ENCODE data around the gene NDUFAF3. TPM values are rescaled to one million over a fixed set of nuclear protein-coding genes. Genes with fewer than 3 reads are reported as not detected.
A peak's percentile ranks its signal among the peaks of the same experiment; 100 is the strongest.

Gene NDUFAF3
- total RNA-seq, 4 donors from 2014 or later, result 50.8 to 88.1 (median 54.1) TPM

DNA sequence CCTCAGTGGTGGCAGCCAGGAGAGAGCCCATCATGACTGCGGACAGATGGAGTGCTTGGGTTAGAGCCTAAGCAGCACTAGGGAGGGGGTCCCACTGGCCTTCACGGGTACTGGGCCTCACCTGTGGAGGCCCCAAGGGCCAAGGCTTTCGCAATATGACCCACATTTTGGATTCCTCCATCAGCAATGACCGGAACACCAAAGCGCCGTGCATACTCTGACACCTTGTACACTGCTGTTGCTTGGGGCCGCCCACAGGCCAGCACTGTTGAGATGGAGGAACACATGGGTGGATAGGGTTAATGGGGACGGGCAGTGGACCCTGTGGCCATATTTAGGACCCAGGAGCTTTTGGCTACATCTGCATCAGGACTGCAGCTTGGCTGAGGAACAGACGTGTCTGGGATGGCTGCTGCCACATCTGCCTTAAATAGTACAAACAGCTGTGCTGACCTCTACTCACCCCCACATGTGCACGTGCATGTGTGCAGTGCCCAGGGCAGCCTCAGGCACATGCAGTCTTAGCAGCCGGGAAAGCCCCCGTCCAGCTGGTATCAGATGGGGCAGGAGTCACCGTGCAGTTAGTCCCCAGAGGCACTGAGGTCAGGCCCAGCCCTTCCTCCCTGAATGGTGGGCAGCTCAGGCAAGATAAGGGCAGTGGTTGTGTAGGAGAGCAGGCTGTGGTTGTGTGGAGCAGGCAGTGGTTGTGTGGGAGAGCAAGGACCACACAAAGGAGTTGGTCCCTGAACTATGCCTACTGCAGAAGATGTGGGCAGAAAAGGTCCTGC lies 3.3 kb downstream of the NDUFAF3 start:
- WGBS, 2 donors, result 34% methylated on average over 5 of the region's 13 CpGs; no CpG with 5 or more reads in 1 of the 2 donors
- Histone ChIP-seq H3K27ac (peak overlapping the region in 1 of 4 donors; percentile 13), H3K9me3 (no peaks in the 10 kb centered on the region), H3K4me1 (peaks cover 26 to 83% (median 32%) of the 10 kb centered on the region in 3 donors), H3K4me3 (no peak overlapping the region), H3K36me3 (peaks cover 28 to 59% (median 32%) of the 10 kb centered on the region in 3 donors), H3K27me3 (no peaks in the 10 kb centered on the region)
- no peak for DNase-seq
- no peak for TF ChIP-seq POLR2A (IDR thresholded peaks at IDR 0.05)
- TF ChIP-seq, protein P1, sequence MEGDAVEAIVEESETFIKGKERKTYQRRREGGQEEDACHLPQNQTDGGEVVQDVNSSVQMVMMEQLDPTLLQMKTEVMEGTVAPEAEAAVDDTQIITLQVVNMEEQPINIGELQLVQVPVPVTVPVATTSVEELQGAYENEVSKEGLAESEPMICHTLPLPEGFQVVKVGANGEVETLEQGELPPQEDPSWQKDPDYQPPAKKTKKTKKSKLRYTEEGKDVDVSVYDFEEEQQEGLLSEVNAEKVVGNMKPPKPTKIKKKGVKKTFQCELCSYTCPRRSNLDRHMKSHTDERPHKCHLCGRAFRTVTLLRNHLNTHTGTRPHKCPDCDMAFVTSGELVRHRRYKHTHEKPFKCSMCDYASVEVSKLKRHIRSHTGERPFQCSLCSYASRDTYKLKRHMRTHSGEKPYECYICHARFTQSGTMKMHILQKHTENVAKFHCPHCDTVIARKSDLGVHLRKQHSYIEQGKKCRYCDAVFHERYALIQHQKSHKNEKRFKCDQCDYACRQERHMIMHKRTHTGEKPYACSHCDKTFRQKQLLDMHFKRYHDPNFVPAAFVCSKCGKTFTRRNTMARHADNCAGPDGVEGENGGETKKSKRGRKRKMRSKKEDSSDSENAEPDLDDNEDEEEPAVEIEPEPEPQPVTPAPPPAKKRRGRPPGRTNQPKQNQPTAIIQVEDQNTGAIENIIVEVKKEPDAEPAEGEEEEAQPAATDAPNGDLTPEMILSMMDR (IDR thresholded peaks at IDR 0.05), result no peak
- intact Hi-C loops (cut with DNase I), result loop anchor here (10.0 kb wide), 1 partner anchor 70 kb away; the partner anchor contains the start of gene QRICH1

DNA sequence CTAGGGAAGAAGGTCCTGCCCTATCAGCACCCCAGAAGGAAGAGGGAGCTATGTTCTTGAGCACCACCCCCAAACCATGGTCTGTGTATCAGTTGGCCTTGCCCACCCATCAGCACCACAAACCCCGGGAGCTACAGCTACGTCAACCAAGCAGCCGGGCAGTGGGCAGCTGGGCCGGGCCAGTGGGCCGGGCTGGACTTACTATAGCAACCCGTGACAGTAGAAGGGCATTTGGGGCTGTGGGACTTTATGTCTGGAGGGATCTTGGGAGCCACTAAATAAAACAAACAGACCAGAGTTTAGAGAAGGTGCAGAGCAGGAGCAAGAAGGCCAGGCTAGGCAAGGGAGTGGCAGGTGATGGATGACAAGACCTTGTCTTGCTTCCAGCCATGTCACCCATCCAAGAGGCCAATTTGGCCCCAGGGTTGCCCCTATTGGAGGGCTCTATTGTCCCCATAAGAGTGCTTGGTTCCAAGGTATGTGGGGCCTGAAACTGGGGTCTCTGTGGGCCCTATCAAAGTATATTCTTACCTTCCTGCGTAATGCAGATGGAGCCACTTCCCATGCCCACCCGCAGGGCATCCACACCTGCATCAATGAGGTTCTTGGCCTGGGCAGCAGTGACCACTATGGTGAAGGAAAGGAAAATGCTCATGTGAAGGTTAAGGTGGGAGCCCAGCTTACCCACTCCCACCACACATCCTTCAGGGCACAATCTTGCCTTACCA lies 4.0 kb downstream of the NDUFAF3 start:
- Histone ChIP-seq H3K27me3 (no peaks in the 10 kb centered on the region), H3K9me3 (no peaks in the 10 kb centered on the region), H3K4me3 (no peak overlapping the region), H3K36me3 (peaks cover 28 to 67% (median 36%) of the 10 kb centered on the region in 3 donors), H3K27ac (peak overlapping the region in 1 of 4 donors; percentile 13), H3K4me1 (peaks cover 24 to 76% (median 28%) of the 10 kb centered on the region in 3 donors)
- DNase-seq, result no peak
- intact Hi-C loops (cut with DNase I), result loop anchor here (10.0 kb wide), 1 partner anchor 69 kb away; the partner anchor contains the start of gene QRICH1
- no peak for TF ChIP-seq POLR2A (IDR thresholded peaks at IDR 0.05)
- TF ChIP-seq, protein P1 (IDR thresholded peaks at IDR 0.05), result no peak
- 70% methylated on average over 3 to 4 of the region's 8 CpGs for WGBS, 2 donors

DNA sequence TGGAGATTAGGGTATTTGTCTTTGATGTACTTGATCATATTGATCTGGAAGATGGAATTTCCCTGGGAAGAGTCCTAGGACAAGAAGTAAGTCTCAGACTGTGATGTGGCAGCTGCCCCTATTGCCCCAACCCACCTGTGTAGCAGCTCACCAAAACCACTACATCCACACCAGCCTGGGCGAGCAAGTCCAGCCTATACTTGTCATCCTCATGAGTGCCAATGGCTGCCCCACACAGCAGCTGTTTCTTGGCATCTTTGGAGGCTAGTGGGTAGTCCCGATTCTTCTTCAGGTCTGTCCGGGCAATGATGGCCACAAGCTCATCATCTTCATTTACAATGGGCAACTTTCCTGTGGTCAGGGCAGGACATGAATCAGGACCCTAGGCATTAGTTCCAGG lies 4.6 kb downstream of the NDUFAF3 start:
- Histone ChIP-seq H3K27me3 (no peaks in the 10 kb centered on the region), H3K36me3 (peaks cover 28 to 73% (median 41%) of the 10 kb centered on the region in 3 donors), H3K9me3 (no peaks in the 10 kb centered on the region), H3K27ac (no peak overlapping the region), H3K4me3 (no peak overlapping the region), H3K4me1 (peaks cover 24 to 76% (median 28%) of the 10 kb centered on the region in 3 donors)
- no peak for TF ChIP-seq POLR2A (IDR thresholded peaks at IDR 0.05)
- TF ChIP-seq, protein P1 (IDR thresholded peaks at IDR 0.05), result no peak
- DNase-seq, result no peak
- intact Hi-C loops (cut with DNase I), result loop anchor here (10.0 kb wide), 1 partner anchor 68 kb away; the partner anchor contains the start of gene QRICH1
- WGBS, 2 donors, result 67 to 96% methylated on average over 3 of the region's 3 CpGs

DNA sequence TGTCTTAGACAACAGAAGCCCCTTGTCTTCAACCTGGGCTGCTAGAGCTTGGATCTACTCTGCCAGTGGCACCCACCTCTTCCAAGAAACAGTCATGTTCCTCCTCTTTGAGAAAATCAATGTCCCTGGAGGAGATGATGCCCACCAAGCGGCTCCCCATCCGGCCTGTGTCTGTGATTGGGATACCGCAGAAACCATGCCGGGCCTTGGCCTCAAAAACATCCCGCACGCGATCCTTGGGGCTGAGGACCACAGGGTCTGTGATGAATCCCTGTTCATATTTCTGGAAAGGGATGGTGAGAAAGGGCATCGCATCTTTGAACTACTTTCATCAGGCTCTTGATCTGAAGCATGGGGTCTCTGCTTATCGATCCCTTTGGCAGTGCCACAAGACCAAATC lies 5.7 kb downstream of the NDUFAF3 start:
- Histone ChIP-seq H3K4me1 (peaks cover 21 to 71% (median 26%) of the 10 kb centered on the region in 3 donors), H3K27ac (peak overlapping the region in 3 of 4 donors; percentile 12 to 98 (median 94)), H3K27me3 (no peaks in the 10 kb centered on the region), H3K9me3 (no peaks in the 10 kb centered on the region), H3K36me3 (peaks cover 30 to 84% (median 45%) of the 10 kb centered on the region in 3 donors), H3K4me3 (no peak overlapping the region)
- 92 to 93% methylated on average over 7 to 9 of the region's 9 CpGs for WGBS, 2 donors
- TF ChIP-seq, protein P1 (IDR thresholded peaks at IDR 0.05), result no peak
- no peak for TF ChIP-seq POLR2A (IDR thresholded peaks at IDR 0.05)
- intact Hi-C loops (cut with DNase I), result loop anchor here (10.0 kb wide), 1 partner anchor 67 kb away; the partner anchor contains the start of gene QRICH1
- DNase-seq, result no peak

Data from esophagus squamous epithelium (tissue), 5 donors.